Activated naive CD4-positive, alpha-beta T cell treated with anti-CD3 and anti-CD28 coated beads, Interleukin-2, amount 50 U/mL, for 72 hours (primary cell): ENCODE results near the gene CTDP1. TPM values are rescaled to one million over a fixed set of nuclear protein-coding genes. Genes with fewer than 3 reads are reported as not detected.
"Not testable (repeated sequence)": the region's sequence is repeated elsewhere in the genome, so short reads cannot be mapped to it uniquely, and the experiment has no call there.

Experiments
- ATAC-seq, 2 donors: fragments of 150-1000 bp; cut with Tn5 transposase; 2 replicates each; pipeline ENCODE4 v1.10.0; 2021; ENCODE audit warnings: mild to moderate bottlenecking in 2 of 2, moderate library complexity in 2 of 2
- DNase-seq, 2 donors: peaks; one replicate each; pipeline ENCODE4 v3.0.0; 2021 to 2022; ENCODE audit warnings: low spot score in 2 of 2
- H3K27ac Mint-ChIP-seq, 2 donors: one replicate each; pipeline ENCODE4 v1.8.0; 2022; ENCODE audit warnings: mild to moderate bottlenecking in 2 of 2, mixed read lengths in 2 of 2
- H3K36me3 Mint-ChIP-seq, 2 donors: one replicate each; pipeline ENCODE4 v1.8.0; 2022; ENCODE audit warnings: mixed read lengths in 2 of 2
- H3K9me3 Mint-ChIP-seq, 2 donors: one replicate each; pipeline ENCODE4 v1.8.0; 2022; ENCODE audit warnings: mixed read lengths in 2 of 2
- total RNA-seq, 2 donors: library from RNA; stranded (reverse); gene quantifications; one replicate each; pipeline ENCODE4 v1.2.3, GENCODE V29; 2022

The CTDP1 gene
- total RNA-seq, 2 donors from 2014 or later = 37.5 to 81.4 TPM

DNA sequence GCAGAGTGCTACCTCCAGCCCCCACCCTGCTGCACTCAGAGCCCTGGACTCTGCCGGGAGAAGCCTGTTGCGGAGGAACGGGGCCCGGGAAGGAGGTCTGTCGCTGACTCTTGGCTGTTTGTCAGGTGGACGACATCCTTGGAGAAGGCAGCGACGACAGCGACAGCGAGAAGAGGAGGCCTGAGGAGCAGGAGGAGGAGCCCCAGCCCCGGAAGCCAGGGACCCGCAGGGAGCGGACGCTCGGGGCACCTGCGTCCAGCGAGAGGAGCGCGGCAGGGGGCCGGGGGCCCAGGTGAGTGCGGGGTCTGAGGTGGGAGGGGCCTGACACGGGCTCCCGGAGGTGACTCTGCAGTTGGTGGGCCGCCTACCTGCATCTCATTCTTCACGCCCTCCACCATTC lies 56.6 kb downstream of the CTDP1 start:
- ATAC-seq (no peak), DNase-seq (no peak)
- Mint-ChIP-seq H3K36me3 (peaks cover 64 to 68% of the 10 kb centered on the region in 2 donors), H3K27ac (peak overlapping the region in 1 of 2 donors; percentile 29), H3K9me3 (peaks cover 4 to 5% of the 10 kb centered on the region in 2 donors)

DNA sequence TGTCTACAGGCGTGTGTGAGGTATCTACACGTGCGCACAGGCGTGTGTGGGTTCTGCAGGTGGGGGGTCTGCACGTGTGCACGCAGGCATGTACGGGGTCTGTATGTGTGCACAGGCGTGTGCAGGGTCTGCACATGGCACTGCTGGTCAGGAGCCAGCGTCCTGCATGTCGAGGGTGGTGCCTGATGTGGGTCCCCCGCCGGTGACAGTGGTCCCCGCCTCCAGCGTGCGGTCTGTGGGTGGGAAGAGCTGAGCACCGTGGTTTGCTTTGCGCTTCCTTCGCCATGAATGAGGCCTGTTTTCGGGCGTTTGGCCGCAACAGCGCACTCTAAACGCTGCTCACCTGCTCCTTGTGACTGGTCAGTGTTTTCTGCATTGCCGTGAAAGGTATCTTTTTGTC lies 57.2 kb downstream of the CTDP1 start:
- H3K9me3 Mint-ChIP-seq = peaks cover 2 to 3% of the 10 kb centered on the region in 2 donors
- no peak overlapping the region for H3K27ac Mint-ChIP-seq
- peaks cover 64 to 68% of the 10 kb centered on the region in 2 donors for H3K36me3 Mint-ChIP-seq
- DNase-seq (peak in 1 of 2 donors; percentile 42), ATAC-seq (no peak)

DNA sequence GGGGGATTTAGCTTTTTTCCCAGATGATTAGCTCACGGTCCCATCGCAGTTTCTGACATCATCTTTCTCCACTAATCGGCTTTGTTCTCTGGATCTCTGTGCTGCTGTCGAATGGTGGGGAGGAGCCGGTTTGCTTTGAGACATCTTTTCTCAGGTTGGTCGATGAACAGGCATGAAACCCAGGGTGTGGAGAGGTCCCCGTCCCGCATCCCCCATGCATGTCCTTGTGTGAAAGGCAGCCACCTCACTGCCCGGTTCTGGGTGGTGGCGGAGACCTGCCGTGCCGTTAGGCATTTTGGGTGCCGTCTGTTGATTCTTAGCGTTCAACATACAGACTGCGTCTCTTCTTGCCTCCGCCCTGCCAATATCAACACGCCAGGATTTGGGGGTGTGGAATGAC lies 57.8 kb downstream of the CTDP1 start:
- Mint-ChIP-seq H3K36me3 (peaks cover 64 to 70% of the 10 kb centered on the region in 2 donors), H3K9me3 (no peaks in the 10 kb centered on the region), H3K27ac (peak overlapping the region in 1 of 2 donors; percentile 83)
- peak in 1 of 2 donors; percentile 26 for DNase-seq
- no peak for ATAC-seq

DNA sequence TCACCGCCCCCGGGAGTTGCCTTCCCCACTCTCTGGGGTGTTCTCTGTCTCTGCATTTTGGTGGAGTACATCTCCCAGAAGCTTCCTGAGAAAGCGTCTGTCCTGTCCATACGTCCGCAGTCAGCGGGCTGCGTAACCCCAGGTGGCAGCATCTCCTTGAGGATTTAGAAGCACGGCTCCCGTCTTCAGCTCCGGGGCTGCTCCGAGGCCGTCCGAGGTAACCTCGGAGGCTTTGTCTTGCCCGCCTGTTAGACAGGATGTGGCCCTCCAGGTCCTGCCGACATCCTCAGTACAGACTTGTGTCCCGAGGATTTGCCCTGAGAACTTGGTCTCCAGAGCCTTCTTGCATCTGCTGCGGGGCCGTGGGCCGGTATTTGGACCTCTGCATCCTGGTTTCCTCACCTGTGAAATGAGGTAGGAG lies 58.4 kb downstream of the CTDP1 start:
- peak in 1 of 2 donors; percentile 35 for DNase-seq
- H3K9me3 Mint-ChIP-seq = no peaks in the 10 kb centered on the region
- peak overlapping the region; percentile 17 to 72 for H3K27ac Mint-ChIP-seq
- no peak for ATAC-seq
- peaks cover 64 to 72% of the 10 kb centered on the region in 2 donors for H3K36me3 Mint-ChIP-seq

DNA sequence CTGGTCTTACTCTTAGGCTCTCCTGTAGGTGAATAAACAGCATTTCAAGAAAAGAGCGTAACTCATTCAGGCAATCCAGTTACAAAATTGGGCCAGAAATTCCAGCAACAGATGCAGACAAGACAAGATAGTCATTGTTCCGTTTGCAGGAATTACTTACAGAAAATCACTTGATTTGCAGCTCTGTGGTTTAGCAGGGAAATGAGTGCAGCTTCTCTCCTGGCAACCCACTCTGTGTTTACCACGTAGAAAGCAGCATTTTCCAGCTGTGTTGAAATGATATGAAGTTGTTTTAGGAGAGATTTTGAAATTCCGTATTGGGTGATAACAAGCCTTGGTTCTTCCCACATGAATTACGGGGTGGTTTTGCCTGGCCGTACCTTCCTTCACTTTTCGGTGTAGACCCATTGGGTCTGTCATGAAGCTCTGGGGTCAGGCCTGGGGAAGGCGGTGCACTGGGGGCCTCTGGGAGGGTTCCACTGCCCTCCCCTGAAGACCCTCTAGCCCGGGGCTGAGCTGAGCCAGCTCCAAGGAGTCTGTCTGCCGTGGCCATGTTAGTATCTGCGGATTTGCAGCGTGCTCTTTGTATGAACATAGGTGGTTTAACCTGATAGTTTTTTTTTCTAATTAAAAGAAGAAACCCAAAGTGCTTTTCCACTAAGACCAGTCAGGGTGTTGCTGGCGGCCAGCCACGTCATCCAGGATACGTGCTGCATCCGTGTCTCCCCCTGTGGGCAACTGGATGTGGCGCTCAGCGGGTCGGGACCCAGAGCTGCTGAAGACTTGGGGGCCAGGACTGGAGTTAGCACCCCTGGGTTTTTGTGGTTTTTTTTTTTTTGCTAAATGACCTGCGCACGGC lies 59.2 kb downstream of the CTDP1 start:
- H3K36me3 Mint-ChIP-seq = peaks cover 64 to 69% of the 10 kb centered on the region in 2 donors
- peak in 1 of 2 donors; percentile 34 for DNase-seq
- no peaks in the 10 kb centered on the region for H3K9me3 Mint-ChIP-seq
- ATAC-seq = no peak
- peak overlapping the region; percentile 17 to 46 for H3K27ac Mint-ChIP-seq

DNA sequence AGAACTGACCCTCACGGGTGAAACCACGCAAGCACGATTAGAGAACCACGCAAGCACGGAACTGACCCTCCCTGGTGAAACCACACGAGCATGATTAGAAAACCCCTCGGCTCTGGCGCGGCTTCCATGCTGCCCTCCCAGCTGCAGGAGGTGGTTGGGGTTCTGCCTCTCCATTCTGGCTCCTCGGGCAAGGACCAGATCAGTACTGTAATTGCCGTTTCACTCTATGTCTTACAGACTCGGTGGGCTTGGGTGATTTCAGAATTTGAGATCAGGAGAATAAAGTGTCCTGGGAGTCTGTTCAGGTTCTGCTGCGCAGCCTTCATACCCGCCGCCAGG lies 59.8 kb downstream of the CTDP1 start:
- H3K27ac Mint-ChIP-seq = no peak overlapping the region
- H3K36me3 Mint-ChIP-seq = peaks cover 65 to 69% of the 10 kb centered on the region in 2 donors
- DNase-seq (peak in 1 of 2 donors; percentile 9), ATAC-seq (no peak)
- H3K9me3 Mint-ChIP-seq = no peaks in the 10 kb centered on the region

DNA sequence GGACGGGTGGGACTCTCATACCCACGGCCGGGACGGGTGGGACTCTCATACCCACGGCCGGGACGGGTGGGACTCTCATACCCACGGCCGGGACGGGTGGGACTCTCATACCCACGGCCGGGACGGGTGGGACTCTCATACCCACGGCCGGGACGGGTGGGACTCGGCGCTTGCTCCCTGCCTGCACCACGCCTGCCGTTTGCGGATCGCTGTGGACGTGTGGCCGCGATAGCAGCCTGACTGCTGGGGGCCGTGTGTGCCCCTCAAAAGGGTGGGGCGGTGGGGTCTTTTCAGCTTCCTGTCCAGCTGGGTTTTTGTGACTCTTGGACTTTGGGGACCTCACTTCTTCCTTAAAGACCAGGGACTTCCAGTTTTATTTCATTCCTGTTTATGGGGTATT lies 60.4 kb downstream of the CTDP1 start:
- H3K9me3 Mint-ChIP-seq, H3K27ac Mint-ChIP-seq, ATAC-seq: not testable (repeated sequence)
- DNase-seq = peak in 1 of 2 donors; percentile 28
- peaks cover 67 to 72% of the 10 kb centered on the region in 2 donors for H3K36me3 Mint-ChIP-seq

DNA sequence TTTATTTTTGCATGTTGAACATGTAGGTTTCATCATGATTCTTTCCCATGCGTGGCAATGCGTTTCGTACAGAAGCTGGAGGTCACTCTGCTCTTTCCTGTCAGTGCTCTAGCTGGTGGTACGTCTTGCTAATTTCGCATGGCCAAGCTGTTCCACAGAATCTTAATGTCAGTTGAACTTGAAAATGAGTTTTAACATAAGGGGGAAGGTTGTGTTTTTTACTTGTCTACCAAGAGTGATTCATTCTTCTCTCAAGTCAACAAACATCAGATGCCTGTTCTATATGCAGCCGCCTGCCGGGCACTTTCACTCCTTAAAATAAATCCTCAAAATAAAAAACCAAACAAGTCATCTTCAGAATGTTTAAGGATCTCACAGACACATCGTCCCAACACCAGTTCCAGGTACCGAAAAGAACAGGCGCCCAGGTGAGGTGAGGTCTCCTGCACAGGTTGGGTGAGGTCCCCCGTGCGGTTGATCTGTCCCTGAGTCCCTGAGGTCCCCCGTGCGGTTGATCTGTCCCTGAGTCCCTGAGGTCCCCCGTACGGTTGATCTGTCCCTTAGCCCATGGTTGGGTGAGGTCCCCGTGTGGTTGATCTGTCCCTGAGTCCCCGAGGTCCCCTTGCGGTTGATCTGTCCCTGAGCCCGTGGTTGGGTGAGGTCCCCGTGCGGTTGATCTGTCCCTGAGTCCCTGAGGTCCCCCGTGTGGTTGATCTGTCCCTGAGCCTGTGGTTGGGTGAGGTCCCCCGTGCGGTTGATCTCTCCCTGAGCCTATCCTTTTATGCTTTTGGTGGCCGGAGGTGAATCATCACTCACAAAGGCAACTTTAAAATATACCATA lies 61.1 kb downstream of the CTDP1 start:
- no peaks in the 10 kb centered on the region for H3K9me3 Mint-ChIP-seq
- peaks cover 63 to 65% of the 10 kb centered on the region in 2 donors for H3K36me3 Mint-ChIP-seq
- ATAC-seq (no peak), DNase-seq (peak in 1 of 2 donors; percentile 45)
- H3K27ac Mint-ChIP-seq = peak overlapping the region; percentile 53 to 74

DNA sequence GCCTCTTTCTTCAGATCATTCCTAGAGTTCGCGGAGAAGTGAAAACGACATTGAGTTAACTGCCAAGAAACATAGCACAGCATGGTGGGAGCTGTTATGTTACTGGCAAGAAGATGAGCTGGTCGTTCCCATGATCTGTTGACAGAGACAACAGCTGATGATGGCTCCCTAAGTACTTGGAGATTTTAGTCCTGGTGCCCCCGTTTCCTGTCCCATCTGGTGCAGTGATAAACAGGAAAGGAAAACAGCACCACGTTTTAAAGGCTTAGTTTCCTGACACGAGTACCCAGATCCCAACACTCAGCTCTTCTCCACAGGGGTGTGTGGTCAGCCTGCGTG lies 61.7 kb downstream of the CTDP1 start:
- no peaks in the 10 kb centered on the region for H3K9me3 Mint-ChIP-seq
- DNase-seq (peak in 1 of 2 donors; percentile 37), ATAC-seq (no peak)
- H3K36me3 Mint-ChIP-seq = peaks cover 62 to 64% of the 10 kb centered on the region in 2 donors
- H3K27ac Mint-ChIP-seq = peak overlapping the region; percentile 53 to 74

DNA sequence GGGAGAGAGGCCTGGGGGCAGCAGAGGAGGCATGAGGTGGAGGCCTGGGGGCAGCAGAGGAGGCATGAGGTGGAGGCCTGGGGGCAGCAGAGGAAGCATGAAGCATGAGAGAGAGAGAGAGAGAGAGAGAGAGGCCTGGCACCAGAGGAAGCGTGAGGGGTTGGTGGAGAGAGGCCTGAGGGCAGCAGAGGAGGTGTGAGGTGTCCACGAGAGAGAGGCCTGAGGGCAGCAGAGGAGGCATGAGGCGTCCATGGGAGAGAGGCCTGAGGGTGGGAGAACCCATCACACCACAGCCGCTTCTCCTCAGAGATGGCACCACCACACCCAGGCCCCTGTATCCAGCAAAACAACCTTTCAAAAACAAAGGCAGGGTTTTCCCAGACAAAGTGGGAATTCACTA lies 62.5 kb downstream of the CTDP1 start:
- peak overlapping the region; percentile 53 to 93 for H3K27ac Mint-ChIP-seq
- no peaks in the 10 kb centered on the region for H3K9me3 Mint-ChIP-seq
- peaks cover 60 to 62% of the 10 kb centered on the region in 2 donors for H3K36me3 Mint-ChIP-seq
- peak in 1 of 2 donors; percentile 15 for ATAC-seq
- peak in 1 of 2 donors; percentile 7 for DNase-seq

DNA sequence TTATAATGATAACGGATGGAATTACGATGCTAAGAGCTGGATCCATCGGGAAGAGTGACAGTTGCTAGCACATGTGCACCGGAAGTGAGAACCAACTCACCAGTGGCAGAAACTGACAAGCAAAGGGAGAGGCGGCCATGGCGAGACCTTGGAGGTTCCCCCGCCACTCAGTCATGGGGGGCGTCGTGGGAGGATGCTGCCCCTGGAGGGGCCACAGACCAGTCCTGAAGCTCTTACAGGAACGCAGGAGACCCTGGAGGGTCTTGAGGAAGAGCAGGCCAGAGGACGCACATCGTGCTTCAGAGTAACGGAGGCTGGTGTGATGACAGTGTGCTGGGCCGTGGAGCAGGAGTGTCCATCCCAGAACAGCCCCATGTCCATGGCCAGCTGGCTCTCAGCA lies 65.0 kb downstream of the CTDP1 start:
- H3K36me3 Mint-ChIP-seq = peaks cover 43 to 50% of the 10 kb centered on the region in 2 donors
- peak in 1 of 2 donors; percentile 5 for ATAC-seq
- peak overlapping the region in 1 of 2 donors; percentile 27 for H3K27ac Mint-ChIP-seq
- DNase-seq = peak in 1 of 2 donors; percentile 47
- no peaks in the 10 kb centered on the region for H3K9me3 Mint-ChIP-seq

DNA sequence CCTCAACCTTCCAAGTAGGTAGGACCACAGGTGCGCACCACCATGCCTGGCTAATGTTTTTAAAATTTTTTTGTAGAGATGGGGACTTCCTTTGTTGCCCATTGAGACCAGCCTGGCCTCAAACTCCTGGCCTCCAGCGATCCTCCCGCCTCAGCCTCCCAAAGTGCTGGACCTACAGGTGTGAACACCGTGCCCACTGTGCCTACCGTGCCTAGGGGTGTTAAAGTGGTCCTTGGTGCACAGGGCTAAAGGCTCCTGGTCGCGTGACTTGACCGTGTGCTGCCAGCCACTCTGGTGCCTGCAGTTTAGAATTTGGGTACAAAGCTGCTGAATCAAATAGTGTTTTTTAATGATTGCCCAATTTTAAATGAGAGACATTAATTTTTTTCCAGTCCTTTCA lies 67.1 kb downstream of the CTDP1 start:
- no peak for ATAC-seq
- H3K27ac Mint-ChIP-seq = no peak overlapping the region
- peaks cover 32 to 38% of the 10 kb centered on the region in 2 donors for H3K36me3 Mint-ChIP-seq
- H3K9me3 Mint-ChIP-seq = no peaks in the 10 kb centered on the region
- no peak for DNase-seq

DNA sequence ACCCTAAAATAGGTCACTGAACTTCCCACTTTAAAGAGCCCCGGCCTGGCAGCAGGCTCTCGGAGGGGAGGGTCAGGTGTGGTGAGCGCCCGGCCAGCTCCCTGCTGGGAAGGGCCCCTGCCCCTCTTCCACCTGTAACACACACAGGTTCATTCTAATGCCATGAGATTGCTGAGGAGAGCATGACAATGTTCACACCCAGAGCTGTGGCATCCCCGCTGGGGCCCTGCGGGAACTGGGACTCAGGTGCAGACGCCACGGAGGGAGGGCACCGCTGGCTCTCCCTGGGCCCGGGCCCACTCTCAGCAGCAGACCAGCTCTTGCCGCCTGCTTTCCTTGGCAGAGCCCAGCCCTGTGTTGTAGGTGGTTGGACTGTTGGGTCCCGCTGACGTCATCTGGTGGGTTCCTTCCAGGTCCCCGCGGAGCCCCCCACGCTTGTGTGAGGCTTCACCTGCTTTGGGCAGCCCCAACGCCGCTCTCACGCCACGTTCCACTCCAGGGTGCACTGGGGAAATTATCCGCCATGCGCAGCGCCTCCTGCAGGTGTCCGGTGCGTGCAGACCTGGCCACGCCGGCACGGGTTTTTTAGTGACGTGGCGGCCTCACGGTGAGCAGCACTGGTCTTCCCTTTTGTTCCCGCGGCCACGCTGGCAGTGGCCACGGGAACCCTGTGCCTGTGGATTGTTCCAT lies 67.7 kb downstream of the CTDP1 start:
- no peak for ATAC-seq

DNA sequence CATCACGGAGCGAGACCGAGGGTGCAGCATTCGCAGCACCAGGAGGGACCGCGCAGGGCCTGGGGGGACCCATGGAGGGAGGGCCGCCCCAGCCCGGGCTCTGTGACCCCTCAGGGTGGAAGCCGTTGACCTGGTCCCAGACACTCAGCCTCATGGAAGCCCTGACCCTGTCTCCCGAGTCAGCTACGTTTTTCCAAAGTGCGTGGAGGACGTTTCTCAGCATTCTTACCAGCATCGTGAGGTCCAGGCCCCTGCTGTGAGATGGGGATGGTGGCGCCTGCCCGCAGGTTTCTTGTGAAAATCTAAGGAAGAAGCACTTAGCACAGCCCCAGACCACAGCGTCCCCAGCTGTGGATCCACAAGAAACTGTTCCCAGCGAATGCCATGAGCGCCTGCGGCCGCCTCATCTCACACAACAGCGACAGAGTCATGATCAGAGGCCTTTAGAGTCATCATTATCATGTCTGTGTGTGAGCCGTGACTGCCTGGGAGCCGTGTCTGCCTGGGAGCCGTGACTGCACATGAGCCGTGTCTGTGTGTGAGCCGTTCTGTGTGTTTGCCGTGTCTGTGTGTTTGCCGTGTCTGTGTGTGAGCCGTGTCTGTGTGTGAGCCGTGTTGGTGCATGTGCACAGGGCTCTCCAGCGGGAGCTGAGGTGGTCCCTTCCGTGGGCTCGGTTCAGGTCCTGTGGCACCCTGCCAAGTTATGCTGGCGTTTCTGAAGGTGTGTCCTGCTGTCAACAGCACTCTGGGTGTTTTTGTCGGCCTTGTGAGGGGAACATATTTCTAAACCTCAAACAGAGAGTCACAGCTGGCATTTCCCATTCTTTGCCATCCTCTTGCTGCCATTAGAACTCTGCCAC lies 68.9 kb downstream of the CTDP1 start:
- peaks cover 29 to 30% of the 10 kb centered on the region in 2 donors for H3K36me3 Mint-ChIP-seq
- H3K27ac Mint-ChIP-seq = peak overlapping the region in 1 of 2 donors; percentile 60
- no peak for DNase-seq
- no peak for ATAC-seq
- H3K9me3 Mint-ChIP-seq = no peaks in the 10 kb centered on the region

More for the DNA sequence above, 67.7 kb downstream of the CTDP1 start:
- Mint-ChIP-seq H3K9me3 (no peaks in the 10 kb centered on the region), H3K27ac (no peak overlapping the region), H3K36me3 (peaks cover 29 to 32% of the 10 kb centered on the region in 2 donors)
- DNase-seq = peak in 1 of 2 donors; percentile 51

DNA sequence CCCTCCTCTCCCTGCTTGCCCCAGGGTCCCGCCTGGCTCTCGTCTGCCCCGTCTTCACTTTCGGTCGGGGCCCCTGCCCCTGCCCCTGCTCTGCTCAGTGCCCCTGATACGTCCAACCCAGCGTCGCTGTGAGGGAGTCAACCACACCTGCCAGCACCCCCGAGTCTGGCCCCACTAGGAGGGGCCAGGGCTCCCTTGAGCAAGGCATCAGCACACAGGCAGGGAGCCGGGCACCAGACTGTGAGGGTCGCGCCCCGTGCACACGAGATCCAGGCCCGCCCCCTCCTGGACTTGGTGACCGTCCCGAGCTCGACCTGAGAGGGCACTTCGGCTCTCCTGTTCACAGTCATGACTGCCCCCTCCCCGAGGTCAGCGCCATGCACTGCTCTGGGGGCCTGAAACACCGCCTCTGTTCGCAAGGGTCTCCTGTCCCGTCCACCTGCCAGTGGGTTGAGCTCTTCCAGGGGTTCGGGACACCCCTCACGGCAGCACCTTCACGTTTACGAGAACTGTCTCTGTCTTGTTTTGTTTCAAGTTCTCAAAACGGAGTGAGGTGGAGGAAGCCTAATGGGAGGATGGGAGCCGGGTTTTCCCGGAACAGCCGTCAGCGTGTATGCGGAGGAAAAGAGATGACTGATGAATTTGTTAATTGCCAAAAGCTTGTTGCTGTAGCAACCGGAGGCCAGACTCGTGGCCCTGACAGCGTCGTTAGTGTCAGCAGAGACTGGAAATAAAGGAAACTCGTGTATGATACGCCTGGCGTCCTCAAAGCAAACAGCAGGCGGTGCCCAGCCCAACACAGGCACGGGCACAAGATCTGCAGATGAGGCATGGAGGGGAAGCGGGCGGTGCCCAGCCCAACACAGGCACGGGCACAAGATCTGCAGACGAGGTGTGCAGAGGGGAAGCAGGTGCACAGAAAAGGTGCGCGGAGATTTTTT lies 69.9 kb downstream of the CTDP1 start:
- H3K9me3 Mint-ChIP-seq = no peaks in the 10 kb centered on the region
- no peak overlapping the region for H3K27ac Mint-ChIP-seq
- ATAC-seq = peak in 1 of 2 donors; percentile 20
- DNase-seq = peak in 1 of 2 donors; percentile 43
- H3K36me3 Mint-ChIP-seq = peaks cover 24 to 29% of the 10 kb centered on the region in 2 donors
